Heart left ventricle (tissue), 13 donors: Measurements from ENCODE around the gene NUP58.

ENCODE experiments used
- POLR2A ChIP-seq, 2 donors: fragments of 450-650 bp; IDR thresholded peaks; one replicate each; pipeline ENCODE4 v1.6.1; 2017; ENCODE audit warnings: antibody characterized with exemption in 2 of 2, mild to moderate bottlenecking in 2 of 2, moderate library complexity in 2 of 2
- TF ChIP-seq, protein P1 (sequence below), 12 donors: fragments of 200-600 bp; sonication (generic) in 4 of 12; IDR thresholded peaks; one replicate each; pipeline versions ENCODE4 v1.5.0 to v1.8.0; 2018 to 2022; ENCODE audit warnings: antibody characterized with exemption in 12 of 12, mild to moderate bottlenecking in 5 of 12
- donor health status: ischemic (EF 13 %, LVEDD 7.1; RV severe dilation, severe dysfunction).
- donor health status: DM: no; HTN: yes; CAD: no.
- donor health status: DM: no; HTN: no; CAD: no.
- donor health status: ischemic (EF 25% LVEDD 6.9; RV normal size, moderate dysfunction).
- donor health status: ischemic (EF 25% LVEDD 5.7; RV mildly dilated, moderate dysfunction).
- donor health status: ischemic (EF 35%, LVEDD 5.7; RV mildly dilated, moderate dysfunction).
- donor health status: nonischemic (EF 11% LVEDD 7.7; RV severe dilation, severe dysfunction).
- donor health status: DM: yes; HTN: yes; CAD: no.
- donor health status: PGD.
- donor health status: ischemic (EF 29% LVEDD 5.4; RV normal size, mild dysfunction).
- donor health status: nonischemic (EF 23%, LVEDD 6.1; RV moderate dilation, normal function).

DNA sequence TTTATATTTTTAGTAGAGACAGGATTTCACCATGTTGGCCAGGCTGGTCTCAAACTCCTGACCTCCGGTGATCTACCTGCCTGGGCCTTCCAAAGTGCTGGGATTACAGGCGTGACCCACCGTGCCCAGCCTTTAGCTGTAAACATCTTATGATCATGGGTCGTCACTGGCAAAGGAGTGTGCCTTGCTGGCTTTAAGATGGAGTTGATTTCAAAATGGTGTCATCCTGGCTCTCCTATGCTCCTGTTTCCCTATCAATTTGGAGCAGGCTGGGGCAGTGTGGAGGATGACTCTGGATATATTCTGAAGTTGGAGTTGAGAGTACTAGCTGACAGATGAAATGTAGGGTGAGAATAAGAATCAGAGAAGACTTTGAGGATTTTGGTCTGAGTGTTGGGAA lies 51.9 kb downstream of the NUP58 start:
- no peak for TF ChIP-seq POLR2A (IDR thresholded peaks at IDR 0.05)
- TF ChIP-seq, protein P1, sequence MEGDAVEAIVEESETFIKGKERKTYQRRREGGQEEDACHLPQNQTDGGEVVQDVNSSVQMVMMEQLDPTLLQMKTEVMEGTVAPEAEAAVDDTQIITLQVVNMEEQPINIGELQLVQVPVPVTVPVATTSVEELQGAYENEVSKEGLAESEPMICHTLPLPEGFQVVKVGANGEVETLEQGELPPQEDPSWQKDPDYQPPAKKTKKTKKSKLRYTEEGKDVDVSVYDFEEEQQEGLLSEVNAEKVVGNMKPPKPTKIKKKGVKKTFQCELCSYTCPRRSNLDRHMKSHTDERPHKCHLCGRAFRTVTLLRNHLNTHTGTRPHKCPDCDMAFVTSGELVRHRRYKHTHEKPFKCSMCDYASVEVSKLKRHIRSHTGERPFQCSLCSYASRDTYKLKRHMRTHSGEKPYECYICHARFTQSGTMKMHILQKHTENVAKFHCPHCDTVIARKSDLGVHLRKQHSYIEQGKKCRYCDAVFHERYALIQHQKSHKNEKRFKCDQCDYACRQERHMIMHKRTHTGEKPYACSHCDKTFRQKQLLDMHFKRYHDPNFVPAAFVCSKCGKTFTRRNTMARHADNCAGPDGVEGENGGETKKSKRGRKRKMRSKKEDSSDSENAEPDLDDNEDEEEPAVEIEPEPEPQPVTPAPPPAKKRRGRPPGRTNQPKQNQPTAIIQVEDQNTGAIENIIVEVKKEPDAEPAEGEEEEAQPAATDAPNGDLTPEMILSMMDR (IDR thresholded peaks at IDR 0.05) = no peak
